ENCODE data around the gene HSPA14. TPM values are rescaled to one million over a fixed set of nuclear protein-coding genes. Genes with fewer than 3 reads are reported as not detected.

Gene HSPA14
- total RNA-seq, 1 experiment from 2014 or later: 24.0 TPM

DNA sequence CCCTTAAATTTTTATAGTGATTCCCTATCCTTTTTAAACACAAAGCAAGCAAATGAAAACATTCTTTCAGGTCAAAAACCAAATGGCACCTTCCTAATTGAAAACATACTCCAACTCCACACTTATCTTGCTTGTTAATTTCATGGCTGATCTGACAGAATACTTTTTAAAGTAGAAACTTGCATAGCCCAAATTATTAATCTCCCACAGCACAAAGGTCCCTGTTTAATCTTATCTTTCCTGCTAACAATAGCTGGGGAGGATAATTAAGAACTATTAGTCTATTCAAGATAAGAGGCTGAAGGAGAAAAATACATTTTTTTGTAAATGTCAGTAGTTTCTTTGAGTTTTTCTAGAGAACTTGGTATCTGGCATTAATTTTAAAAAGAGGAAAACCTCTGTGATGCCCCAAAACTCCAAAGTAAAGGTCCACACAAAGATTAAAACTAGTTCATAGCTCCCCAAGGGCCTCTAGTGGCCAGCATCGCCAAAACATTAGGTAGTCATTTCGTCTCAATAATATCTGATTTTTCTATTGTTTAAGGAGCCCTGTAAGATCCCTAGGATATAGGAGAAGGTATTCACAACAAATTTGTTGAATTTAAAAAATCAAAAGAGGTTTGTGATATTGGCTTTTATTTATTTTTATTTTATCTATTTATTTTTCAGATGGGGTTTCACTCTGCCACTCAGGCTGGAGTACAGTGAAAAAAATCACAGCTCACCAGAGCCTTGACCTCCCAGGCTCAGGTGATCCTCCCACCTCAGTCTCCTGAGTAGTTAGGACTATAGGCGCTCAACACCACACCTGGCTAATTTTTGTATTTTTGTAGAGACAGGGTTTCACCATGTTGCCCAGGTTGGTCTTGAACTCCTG, 15.0 kb upstream of the HSPA14 start:
- DNase-seq: peak; percentile 50
- H3K4me3 ChIP-seq (ENCODE audit: insufficient read depth, low read depth, low read length): no peak overlapping the region
- H3K36me3 ChIP-seq (replicated peaks; ENCODE audit: control insufficient read depth, insufficient read depth, low read length): no peaks in the 10 kb centered on the region
- H3K27me3 ChIP-seq (ENCODE audit: control insufficient read depth, insufficient read depth, low read length): no peaks in the 10 kb centered on the region

DNA sequence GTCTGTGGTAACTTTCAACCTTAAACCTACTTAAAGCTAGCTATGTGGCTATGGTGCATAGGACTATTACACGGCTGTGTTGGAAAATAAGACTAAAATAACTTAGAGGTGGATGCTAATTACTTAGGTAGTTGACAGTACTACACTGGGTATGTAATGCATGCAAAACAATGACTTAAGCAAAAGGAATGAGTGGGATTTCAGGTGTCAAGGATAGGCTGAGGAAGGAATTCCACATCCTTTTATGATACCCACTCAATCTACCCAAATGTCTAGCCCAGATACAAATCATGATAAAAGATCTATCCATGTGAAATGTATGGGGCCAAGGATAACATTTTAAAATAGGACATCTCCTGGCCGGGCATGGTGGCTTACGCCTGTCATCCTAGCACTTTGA, 14.1 kb upstream of the HSPA14 start:
- Histone ChIP-seq H3K27me3 (ENCODE audit: control insufficient read depth, insufficient read depth, low read length) (no peaks in the 10 kb centered on the region), H3K36me3 (replicated peaks; ENCODE audit: control insufficient read depth, insufficient read depth, low read length) (no peaks in the 10 kb centered on the region), H3K4me3 (ENCODE audit: insufficient read depth, low read depth, low read length) (no peak overlapping the region)
- no peak for DNase-seq

DNA sequence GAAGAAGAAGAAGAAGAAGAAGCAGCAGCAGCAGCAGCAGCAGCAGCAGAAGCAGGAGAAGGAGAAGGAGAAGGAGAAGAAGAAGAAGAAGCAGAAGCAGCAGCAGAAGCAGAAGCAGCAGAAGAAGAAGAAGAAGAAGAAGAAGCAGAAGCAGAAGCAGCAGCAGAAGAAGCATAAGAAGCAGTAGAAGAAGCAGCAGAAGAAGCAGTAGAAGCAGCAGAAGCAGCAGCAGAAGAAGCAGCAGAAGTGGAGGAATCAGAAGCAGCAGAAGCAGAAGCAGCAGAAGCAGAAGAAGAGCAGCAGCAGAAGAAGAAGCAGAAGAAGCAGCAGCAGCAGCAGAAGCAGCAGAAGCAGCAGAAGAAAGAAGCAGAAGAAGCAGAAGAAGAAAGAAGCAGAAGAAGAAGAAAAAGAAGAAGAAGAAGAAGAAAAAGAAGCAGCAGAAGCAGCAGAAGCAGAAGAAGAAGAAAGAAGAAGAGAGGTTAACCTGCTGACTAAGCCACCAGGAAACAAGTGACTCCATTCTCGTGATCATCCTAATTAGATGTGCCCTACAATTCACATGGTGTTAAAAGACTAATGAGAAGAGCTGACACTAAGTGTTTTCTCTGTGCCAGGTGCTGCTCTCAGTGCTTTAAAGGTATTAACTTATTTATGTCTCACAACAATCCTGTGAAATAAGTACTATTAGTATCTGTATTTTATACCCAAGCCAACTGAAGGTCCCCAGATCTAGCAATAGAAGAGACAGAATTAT, 11.9 kb upstream of the HSPA14 start:
- H3K4me3 ChIP-seq (ENCODE audit: insufficient read depth, low read depth, low read length): no peak overlapping the region
- H3K36me3 ChIP-seq (replicated peaks; ENCODE audit: control insufficient read depth, insufficient read depth, low read length): no peaks in the 10 kb centered on the region
- H3K27me3 ChIP-seq (ENCODE audit: control insufficient read depth, insufficient read depth, low read length): no peaks in the 10 kb centered on the region
- no peak for DNase-seq

DNA sequence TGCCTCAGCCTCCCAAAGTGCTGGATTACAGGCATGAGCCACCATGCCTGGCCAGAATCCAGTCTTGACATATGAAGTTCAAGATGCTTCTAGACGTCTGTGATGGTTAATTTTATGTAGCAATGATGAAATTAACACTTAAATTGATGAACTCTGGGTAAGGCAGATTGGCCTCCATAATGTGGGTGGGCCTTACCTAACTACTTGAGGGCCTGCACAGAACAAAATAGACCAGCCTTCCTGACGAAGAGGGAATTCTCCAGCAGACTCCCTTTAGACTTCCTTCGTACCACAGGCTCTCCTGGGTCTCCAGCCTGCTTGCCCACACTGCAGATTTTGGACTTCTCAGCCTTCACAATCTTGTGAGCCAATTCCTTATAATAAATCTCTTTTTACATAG, 5.0 kb upstream of the HSPA14 start:
- H3K27me3 ChIP-seq (ENCODE audit: control insufficient read depth, insufficient read depth, low read length): no peaks in the 10 kb centered on the region
- H3K4me3 ChIP-seq (ENCODE audit: insufficient read depth, low read depth, low read length): no peak overlapping the region
- no peaks in the 10 kb centered on the region for H3K36me3 ChIP-seq (replicated peaks; ENCODE audit: control insufficient read depth, insufficient read depth, low read length)
- no peak for DNase-seq

DNA sequence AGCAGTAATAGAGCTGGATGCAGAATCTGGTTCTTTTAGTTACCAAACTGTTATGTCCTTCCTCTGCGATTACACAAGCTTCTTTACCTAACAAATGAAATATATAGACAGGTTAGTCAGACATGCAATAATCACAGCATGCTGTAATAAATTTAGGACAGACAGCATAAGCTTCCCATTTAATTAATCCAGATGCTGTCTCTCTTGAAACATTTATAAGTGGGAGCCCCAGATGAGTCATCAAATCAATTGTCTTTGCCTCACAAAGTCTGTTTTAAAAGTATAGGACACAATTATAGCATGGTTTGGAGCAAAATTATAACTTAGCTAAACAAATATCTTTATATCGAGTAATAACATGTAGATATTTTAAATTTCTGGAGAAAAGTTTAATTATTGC, 1.9 kb upstream of the HSPA14 start:
- no peaks in the 10 kb centered on the region for H3K27me3 ChIP-seq (ENCODE audit: control insufficient read depth, insufficient read depth, low read length)
- H3K36me3 ChIP-seq (replicated peaks; ENCODE audit: control insufficient read depth, insufficient read depth, low read length): peaks cover 2% of the 10 kb centered on the region
- DNase-seq: no peak
- no peak overlapping the region for H3K4me3 ChIP-seq (ENCODE audit: insufficient read depth, low read depth, low read length)

DNA sequence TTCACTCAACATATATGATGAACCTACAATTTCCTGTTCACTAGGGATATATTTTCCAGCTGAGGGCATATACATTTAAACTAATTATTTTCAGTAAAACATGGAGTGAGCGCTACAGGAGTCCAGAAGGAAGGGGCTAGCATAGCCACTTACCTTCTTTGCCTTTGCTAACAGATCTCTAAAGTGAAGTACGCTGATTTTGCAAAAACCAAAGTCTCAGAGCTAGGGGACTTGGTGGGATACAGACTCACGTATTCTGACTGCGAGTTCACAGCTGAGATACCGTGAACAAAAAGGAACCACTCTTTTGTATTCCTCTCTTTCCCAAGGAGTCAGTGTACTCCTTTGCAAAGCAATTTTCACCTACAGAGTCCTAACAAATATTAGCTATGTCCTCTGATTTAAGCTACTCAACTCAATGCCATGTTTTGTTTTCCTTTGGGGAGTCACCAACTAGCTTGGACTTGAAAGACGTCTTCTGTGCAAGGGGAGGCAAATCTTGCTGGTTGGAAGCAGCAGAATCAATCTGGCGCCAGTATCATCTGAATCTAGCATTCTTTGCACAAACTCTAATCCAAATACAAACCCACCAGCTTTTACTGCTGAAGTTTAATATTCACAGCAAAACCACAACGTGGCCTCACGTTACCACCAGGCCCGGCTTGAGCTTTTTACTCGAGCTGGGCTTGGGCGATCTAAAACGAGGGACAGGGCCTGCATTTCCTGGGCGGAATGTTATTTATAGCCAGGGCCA, 926 bp upstream of the HSPA14 start:
- H3K4me3 ChIP-seq (ENCODE audit: insufficient read depth, low read depth, low read length): peak overlapping the region; percentile 98
- DNase-seq: no peak
- no peaks in the 10 kb centered on the region for H3K27me3 ChIP-seq (ENCODE audit: control insufficient read depth, insufficient read depth, low read length)
- peaks cover 12% of the 10 kb centered on the region for H3K36me3 ChIP-seq (replicated peaks; ENCODE audit: control insufficient read depth, insufficient read depth, low read length)

DNA sequence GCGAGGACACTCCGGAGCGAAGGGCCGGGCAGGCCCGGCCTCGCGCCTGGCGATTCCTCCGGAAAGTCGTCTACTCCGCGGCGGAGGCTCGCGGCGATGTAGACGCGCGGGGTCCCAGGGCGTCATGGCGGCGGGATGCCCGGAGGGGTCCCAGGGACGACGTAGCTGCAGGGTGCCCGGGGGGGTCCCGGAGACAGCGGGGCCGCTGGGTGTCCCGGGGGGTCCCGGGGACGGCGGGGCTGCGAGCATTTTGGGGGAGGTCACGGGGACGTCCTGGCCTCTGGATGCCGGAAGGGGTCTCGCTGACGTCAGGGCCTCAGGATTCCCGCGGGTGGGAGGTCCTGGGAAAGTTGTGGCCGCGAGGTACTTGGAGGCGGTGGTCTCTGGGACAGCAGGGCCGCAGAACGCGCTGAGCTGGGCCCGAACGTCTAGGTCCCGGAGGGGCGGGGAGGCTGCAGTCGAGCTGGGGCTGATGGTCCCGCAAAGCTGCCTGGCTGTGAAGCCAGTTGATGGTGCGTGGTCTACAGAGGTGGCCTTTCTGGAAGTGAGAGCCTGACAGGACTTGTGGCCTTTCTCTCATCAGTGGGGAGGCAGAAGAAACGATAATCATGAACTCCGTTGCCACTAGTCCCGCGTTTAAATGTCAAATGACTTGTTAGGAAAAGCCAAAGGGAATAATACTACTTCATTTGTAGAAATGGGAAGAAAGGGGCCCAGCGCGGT, 637 bp downstream of the HSPA14 start:
- H3K4me3 ChIP-seq (ENCODE audit: insufficient read depth, low read depth, low read length): peak overlapping the region; percentile 98
- H3K27me3 ChIP-seq (ENCODE audit: control insufficient read depth, insufficient read depth, low read length): no peaks in the 10 kb centered on the region
- peak; percentile 84 for DNase-seq
- peaks cover 21% of the 10 kb centered on the region for H3K36me3 ChIP-seq (replicated peaks; ENCODE audit: control insufficient read depth, insufficient read depth, low read length)

DNA sequence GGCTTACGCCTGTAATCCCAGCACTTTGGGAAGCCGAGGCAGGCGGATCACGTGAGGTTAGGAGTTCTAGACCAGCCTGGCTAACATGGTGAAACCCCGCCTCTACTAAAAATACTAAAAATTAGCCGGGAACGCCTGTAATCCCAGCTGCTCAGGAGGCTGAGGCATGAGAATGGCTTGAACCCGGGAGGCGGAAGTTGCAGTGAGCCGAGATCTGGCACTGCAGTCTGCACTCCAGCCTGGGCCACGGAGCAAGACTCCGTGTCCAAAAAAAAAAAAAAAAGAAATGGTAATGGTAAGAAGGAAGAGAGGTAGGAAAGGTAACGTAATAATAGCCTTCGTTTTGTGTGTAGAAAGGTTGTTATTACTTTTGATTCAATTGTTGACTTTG, 1.2 kb downstream of the HSPA14 start:
- peak overlapping the region; percentile 98 for H3K4me3 ChIP-seq (ENCODE audit: insufficient read depth, low read depth, low read length)
- H3K36me3 ChIP-seq (replicated peaks; ENCODE audit: control insufficient read depth, insufficient read depth, low read length): peaks cover 22% of the 10 kb centered on the region
- H3K27me3 ChIP-seq (ENCODE audit: control insufficient read depth, insufficient read depth, low read length): no peaks in the 10 kb centered on the region
- no peak for DNase-seq

DNA sequence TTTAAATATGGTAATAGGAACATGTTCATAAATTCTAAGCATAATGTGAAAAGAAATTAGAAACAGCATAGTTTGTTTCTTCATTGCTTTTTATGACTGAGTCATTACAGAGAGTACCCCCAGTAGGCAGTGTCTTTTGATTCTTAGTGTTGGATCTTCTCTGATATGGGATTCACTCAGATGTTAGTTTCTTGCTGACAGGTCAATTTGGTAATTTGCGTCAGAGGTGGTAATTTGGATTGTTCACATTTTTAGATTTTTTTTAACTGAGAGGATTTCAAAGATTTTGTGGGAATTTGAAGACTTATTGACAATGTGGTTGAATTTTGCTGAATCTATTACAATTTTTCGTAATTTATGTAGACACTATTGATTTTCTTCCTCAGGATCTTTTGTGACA, 2.1 kb downstream of the HSPA14 start:
- no peak for DNase-seq
- Histone ChIP-seq H3K36me3 (replicated peaks; ENCODE audit: control insufficient read depth, insufficient read depth, low read length) (peaks cover 22% of the 10 kb centered on the region), H3K4me3 (ENCODE audit: insufficient read depth, low read depth, low read length) (no peak overlapping the region), H3K27me3 (ENCODE audit: control insufficient read depth, insufficient read depth, low read length) (no peaks in the 10 kb centered on the region)

DNA sequence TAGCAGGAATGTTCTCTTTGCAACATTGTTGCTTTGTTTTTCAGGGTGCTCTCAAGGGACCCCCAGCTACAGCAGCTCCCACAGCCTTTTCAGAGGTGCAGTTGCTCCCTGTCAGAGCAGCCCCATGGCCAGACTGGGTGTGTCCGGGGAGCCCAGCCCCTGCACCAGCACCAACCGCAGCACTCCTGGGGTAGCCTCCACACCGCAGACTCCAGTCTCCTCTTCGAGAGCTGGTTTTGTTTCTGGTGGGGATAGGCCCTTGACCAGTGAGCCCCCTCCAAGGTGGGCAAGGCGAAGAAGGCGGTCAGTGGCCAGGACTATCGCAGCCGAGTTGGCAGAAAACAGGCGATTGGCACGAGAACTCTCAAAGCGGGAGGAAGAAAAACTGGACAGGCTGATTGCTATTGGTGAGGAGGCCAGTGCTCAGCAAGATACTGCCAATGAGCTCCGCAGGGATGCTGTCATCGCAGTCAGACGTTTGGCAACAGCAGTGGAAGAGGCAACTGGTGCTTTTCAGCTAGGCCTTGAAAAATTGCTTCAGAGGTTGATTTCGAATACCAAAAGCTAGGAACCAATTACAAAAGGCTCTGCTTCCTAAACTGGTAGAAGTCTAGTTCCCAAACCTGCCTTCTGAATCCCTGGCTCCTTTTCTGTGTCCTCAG, 5.4 kb downstream of the HSPA14 start:
- Histone ChIP-seq H3K36me3 (replicated peaks; ENCODE audit: control insufficient read depth, insufficient read depth, low read length) (peaks cover 22% of the 10 kb centered on the region), H3K27me3 (ENCODE audit: control insufficient read depth, insufficient read depth, low read length) (no peaks in the 10 kb centered on the region), H3K4me3 (ENCODE audit: insufficient read depth, low read depth, low read length) (no peak overlapping the region)

DNA sequence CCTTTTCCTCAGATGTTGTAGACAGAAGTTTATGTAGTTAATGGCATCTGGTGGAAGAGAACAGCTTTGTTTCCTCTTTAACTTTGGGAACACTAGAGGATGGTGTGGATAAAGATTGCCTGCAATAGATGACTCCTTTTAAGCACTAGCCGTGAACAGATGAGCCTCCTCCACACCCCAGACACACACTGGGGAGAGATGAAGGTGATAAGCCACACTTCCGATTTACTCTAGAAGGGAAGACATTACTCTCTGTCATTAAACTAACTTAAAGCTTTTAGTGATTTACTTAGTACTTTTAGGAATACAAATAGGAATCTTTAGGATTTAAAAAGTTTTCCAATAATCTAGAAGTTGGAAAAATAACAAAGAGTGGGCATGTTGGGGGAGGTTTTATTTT, 6.8 kb downstream of the HSPA14 start:
- Histone ChIP-seq H3K27me3 (ENCODE audit: control insufficient read depth, insufficient read depth, low read length) (no peaks in the 10 kb centered on the region), H3K4me3 (ENCODE audit: insufficient read depth, low read depth, low read length) (no peak overlapping the region), H3K36me3 (replicated peaks; ENCODE audit: control insufficient read depth, insufficient read depth, low read length) (peaks cover 22% of the 10 kb centered on the region)
- DNase-seq: no peak

More for the DNA sequence above, 5.4 kb downstream of the HSPA14 start:
- no peak for DNase-seq

DNA sequence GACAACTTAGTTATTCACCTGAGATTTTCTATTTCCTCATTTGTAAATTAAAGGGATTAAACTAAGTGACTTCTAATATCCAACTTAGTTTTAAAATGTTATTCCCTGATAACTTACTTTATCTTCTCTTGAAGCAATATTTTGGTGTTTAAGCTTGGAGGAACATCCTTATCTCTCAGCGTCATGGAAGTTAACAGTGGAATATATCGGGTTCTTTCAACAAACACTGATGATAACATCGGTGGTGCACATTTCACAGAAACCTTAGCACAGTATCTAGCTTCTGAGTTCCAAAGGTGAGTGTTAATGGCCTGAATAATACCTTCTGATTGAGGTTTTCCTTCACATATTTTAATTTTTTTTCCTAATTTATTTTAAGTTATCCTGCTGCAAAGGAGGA, 14.1 kb downstream of the HSPA14 start:
- Histone ChIP-seq H3K27me3 (ENCODE audit: control insufficient read depth, insufficient read depth, low read length) (no peaks in the 10 kb centered on the region), H3K36me3 (replicated peaks; ENCODE audit: control insufficient read depth, insufficient read depth, low read length) (no peaks in the 10 kb centered on the region; the same call in 1 of the 2 replicates), H3K4me3 (ENCODE audit: insufficient read depth, low read depth, low read length) (no peak overlapping the region)
- DNase-seq: no peak

DNA sequence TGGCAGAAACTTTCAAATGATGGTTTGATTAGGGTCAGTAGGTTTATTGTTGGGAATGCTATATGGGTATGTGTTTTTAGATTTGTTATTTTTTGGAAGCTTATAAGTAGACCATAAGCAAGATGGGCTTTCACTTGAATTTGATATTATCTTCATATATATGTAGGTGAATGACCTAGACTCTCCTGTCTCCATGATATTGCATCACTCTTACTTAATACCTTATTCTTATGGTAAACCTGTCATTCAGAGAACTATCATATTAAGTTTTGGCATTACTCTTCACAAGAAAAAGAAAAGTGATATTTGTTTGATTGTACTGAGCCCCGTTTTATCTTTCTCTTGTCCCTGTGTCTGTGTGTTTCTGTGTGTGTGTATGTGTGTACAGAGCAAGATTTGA, 17.3 kb downstream of the HSPA14 start:
- Histone ChIP-seq H3K4me3 (ENCODE audit: insufficient read depth, low read depth, low read length) (no peak overlapping the region), H3K27me3 (ENCODE audit: control insufficient read depth, insufficient read depth, low read length) (no peaks in the 10 kb centered on the region), H3K36me3 (replicated peaks; ENCODE audit: control insufficient read depth, insufficient read depth, low read length) (no peaks in the 10 kb centered on the region; the same call in none of the 2 replicates)
- no peak for DNase-seq

Data from H7 (cell line).